Measurements from ENCODE around the gene COX4I1. TPM values are rescaled to one million over a fixed set of nuclear protein-coding genes. Genes with fewer than 3 reads are reported as not detected.

Gene COX4I1
- total RNA-seq, 1 experiment from 2014 or later = 506 TPM

- Histone ChIP-seq H3K14ac (ENCODE audit: insufficient read depth, low read length) (no peak overlapping the region), H2AFZ (ENCODE audit: low read length) (no peak overlapping the region), H2BK5ac (ENCODE audit: insufficient read length, low read length) (no peak overlapping the region), H3K27me3 (ENCODE audit: insufficient read depth, low read length) (no peaks in the 10 kb centered on the region; the same call in 1 of the 2 replicates), H4K8ac (replicated peaks; ENCODE audit: insufficient read length, low read depth, low read length) (no peak overlapping the region), H3K9me3 (ENCODE audit: control insufficient read depth, low read depth, low read length) (no peaks in the 10 kb centered on the region), H3T11ph (ENCODE audit: low read length) (no peak overlapping the region), H3K79me1 (ENCODE audit: insufficient read depth, low read depth, low read length, poor library complexity, severe bottlenecking) (no peaks in the 10 kb centered on the region), H3K4ac (ENCODE audit: low read depth, low read length) (no peak overlapping the region), H2BK120ac (ENCODE audit: low read depth, low read length, poor library complexity, severe bottlenecking) (no peak overlapping the region), H2BK15ac (ENCODE audit: low read depth, low read length) (no peak overlapping the region), H4K5ac (ENCODE audit: insufficient read length, low read depth, low read length) (no peak overlapping the region), H3K23ac (ENCODE audit: insufficient read length, low read depth, low read length) (no peak overlapping the region), H4K20me1 (ENCODE audit: control insufficient read depth, insufficient read depth, insufficient read length) (no peaks in the 10 kb centered on the region), H3K79me2 (ENCODE audit: insufficient read depth, low read length) (no peaks in the 10 kb centered on the region; the same call in 1 of the 2 replicates), H4K91ac (ENCODE audit: insufficient read length, low read depth, low read length) (no peak overlapping the region), H3K4me1 (ENCODE audit: insufficient read depth, low read length) (no peaks in the 10 kb centered on the region), H3K27ac (ENCODE audit: insufficient read length, low read depth, low read length) (no peak overlapping the region), H3K18ac (ENCODE audit: insufficient read length, low read depth, low read length) (no peak overlapping the region), H3K9ac (ENCODE audit: extremely low read depth, insufficient read length, low read length) (no peak overlapping the region), H3K23me2 (ENCODE audit: insufficient read length, low read depth, low read length, poor library complexity, severe bottlenecking) (no peaks in the 10 kb centered on the region), H2BK12ac (ENCODE audit: insufficient read length, low read depth, low read length) (no peak overlapping the region), H3K56ac (ENCODE audit: insufficient read length, low read depth, low read length) (no peak overlapping the region), H3K4me2 (ENCODE audit: insufficient read depth, insufficient read length, low read length) (no peak overlapping the region), H2AK5ac (ENCODE audit: insufficient read length, low read length) (no peak overlapping the region), H2BK20ac (ENCODE audit: low read depth, low read length, poor library complexity, severe bottlenecking) (no peak overlapping the region)
- Mint-ChIP-seq H3K27ac (peak overlapping the region in 1 of 3 experiments; percentile 75; a peak in 2 of 7 replicates), H3K36me3 (ENCODE audit: insufficient read depth in 1 of 3, low read depth in 3 of 3) (peaks cover 18 to 30% (median 23%) of the 10 kb centered on the region in 3 experiments), H3K4me3 (no peak overlapping the region), H3K4me1 (peaks cover 5 to 10% of the 10 kb centered on the region in 2 experiments), H3K9me3 (no peaks in the 10 kb centered on the region; a peak in 1 of 5 replicates), H3K27me3 (ENCODE audit: low read depth) (peaks cover 15% of the 10 kb centered on the region)
- WGBS (ENCODE audit: extremely low coverage, insufficient read length, low lambda C conversion rate) = no CpG with 5 or more reads among the region's 13 CpGs
- DNase-seq = no peak
- TF ChIP-seq CTCF (conservative IDR thresholded peaks at IDR 0.05) = no peak
These were observed 10.7 kb downstream of the COX4I1 start for GRCh38 chr16:85810097-85810741.

Measured in H9 (cell line).